ENCODE measurements around the gene HNRNPH3. TPM values are rescaled to one million over a fixed set of nuclear protein-coding genes. Genes with fewer than 3 reads are reported as not detected.
"Not testable (repeated sequence)": the region's sequence is repeated elsewhere in the genome, so short reads cannot be mapped to it uniquely, and the experiment has no call there.

Gene HNRNPH3
- total RNA-seq, 4 donors from 2014 or later = 10.7 to 43.6 (median 37.0) TPM

- intact Hi-C loops (cut with DNase I) = loop anchor here (5.0 kb wide), 1 partner anchor 91 kb away; no protein-coding TSS in a partner anchor
- Histone ChIP-seq H3K27me3 (no peaks in the 10 kb centered on the region), H3K4me1 (no peaks in the 10 kb centered on the region), H3K9me3 (no peaks in the 10 kb centered on the region), H3K27ac (no peak overlapping the region), H3K36me3 (no peaks in the 10 kb centered on the region), H3K4me3 (no peak overlapping the region)
- TF ChIP-seq, protein P1, sequence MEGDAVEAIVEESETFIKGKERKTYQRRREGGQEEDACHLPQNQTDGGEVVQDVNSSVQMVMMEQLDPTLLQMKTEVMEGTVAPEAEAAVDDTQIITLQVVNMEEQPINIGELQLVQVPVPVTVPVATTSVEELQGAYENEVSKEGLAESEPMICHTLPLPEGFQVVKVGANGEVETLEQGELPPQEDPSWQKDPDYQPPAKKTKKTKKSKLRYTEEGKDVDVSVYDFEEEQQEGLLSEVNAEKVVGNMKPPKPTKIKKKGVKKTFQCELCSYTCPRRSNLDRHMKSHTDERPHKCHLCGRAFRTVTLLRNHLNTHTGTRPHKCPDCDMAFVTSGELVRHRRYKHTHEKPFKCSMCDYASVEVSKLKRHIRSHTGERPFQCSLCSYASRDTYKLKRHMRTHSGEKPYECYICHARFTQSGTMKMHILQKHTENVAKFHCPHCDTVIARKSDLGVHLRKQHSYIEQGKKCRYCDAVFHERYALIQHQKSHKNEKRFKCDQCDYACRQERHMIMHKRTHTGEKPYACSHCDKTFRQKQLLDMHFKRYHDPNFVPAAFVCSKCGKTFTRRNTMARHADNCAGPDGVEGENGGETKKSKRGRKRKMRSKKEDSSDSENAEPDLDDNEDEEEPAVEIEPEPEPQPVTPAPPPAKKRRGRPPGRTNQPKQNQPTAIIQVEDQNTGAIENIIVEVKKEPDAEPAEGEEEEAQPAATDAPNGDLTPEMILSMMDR (IDR thresholded peaks at IDR 0.05) = no peak
- TF ChIP-seq POLR2A (IDR thresholded peaks at IDR 0.05) = no peak
- 68 to 76% methylated on average over 5 of the region's 5 CpGs for WGBS, 2 donors
- no peak for DNase-seq
Measured at GRCh38 chr10:68302871-68303270, 29.0 kb upstream of the HNRNPH3 start.

- Histone ChIP-seq H3K4me1 (no peaks in the 10 kb centered on the region), H3K27me3 (no peaks in the 10 kb centered on the region), H3K4me3 (no peak overlapping the region), H3K9me3 (no peaks in the 10 kb centered on the region), H3K27ac (no peak overlapping the region), H3K36me3 (no peaks in the 10 kb centered on the region)
- TF ChIP-seq POLR2A (IDR thresholded peaks at IDR 0.05) = no peak
- TF ChIP-seq, protein P1 (IDR thresholded peaks at IDR 0.05) = no peak
- no peak for DNase-seq
- intact Hi-C loops (cut with DNase I) = loop anchor here (5.0 kb wide), 1 partner anchor 92 kb away; no protein-coding TSS in a partner anchor
- WGBS, 2 donors = 68 to 71% methylated on average over 7 of the region's 7 CpGs
Measured at GRCh38 chr10:68303849-68304412, 27.9 kb upstream of the HNRNPH3 start.

DNA sequence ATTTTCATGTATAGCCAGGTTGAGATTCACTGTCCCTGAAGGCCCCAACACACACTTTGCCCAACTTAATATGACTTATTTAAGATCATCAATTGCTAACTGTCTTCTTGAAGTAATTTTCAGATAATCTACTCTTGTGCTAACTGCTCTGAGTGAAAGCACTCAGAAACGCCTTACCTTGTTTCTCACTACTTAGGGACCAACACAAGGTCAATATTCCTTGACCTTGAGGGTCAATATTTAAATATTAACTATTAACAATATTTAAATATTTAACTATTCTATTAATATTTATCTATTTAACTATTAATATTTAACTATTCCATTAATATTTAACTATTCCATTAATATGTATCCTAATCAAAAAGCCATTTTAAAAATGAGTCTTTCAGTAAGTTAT, 26.0 kb upstream of the HNRNPH3 start:
- no peaks in the 10 kb centered on the region for H3K4me1 ChIP-seq
- no peak overlapping the region for H3K4me3 ChIP-seq
- no peak for DNase-seq
- WGBS, 2 donors = 40 to 41% methylated on average over 1 of the region's 1 CpG
- no peaks in the 10 kb centered on the region for H3K36me3 ChIP-seq
- intact Hi-C loops (cut with DNase I) = no loop called here
- no peaks in the 10 kb centered on the region for H3K9me3 ChIP-seq
- H3K27ac ChIP-seq = no peak overlapping the region
- TF ChIP-seq, protein P1 (IDR thresholded peaks at IDR 0.05) = no peak
- TF ChIP-seq POLR2A (IDR thresholded peaks at IDR 0.05) = no peak
- no peaks in the 10 kb centered on the region for H3K27me3 ChIP-seq

GRCh38 chr10:68310531-68310930, 21.3 kb upstream of the HNRNPH3 start:
- Histone ChIP-seq H3K27me3 (no peaks in the 10 kb centered on the region), H3K36me3 (no peaks in the 10 kb centered on the region), H3K4me3 (no peak overlapping the region), H3K27ac (no peak overlapping the region), H3K9me3 (no peaks in the 10 kb centered on the region), H3K4me1 (no peaks in the 10 kb centered on the region)
- no peak for DNase-seq
- intact Hi-C loops (cut with DNase I) = no loop called here
- TF ChIP-seq, protein P1 (IDR thresholded peaks at IDR 0.05) = no peak
- TF ChIP-seq POLR2A (IDR thresholded peaks at IDR 0.05) = no peak

DNA sequence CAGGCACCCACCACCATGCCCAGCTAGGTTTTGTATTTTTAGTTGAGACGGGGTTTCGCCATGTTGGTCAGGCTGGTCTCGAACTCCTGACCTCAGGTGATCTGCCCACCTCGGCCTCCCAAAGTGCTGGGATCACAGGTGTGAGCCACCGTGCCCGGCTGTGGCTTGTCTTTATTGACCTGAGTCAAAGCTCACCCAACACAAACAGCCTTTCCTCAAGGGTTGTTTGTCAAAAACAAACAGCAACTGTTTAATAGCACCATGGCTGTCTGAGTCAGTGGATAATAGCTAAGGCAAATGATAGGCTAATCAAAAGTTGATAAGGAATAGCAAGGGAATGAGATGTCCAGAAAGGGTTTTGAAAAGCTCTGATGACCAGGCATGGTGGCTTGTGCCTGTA, 16.9 kb upstream of the HNRNPH3 start:
- DNase-seq; H3K36me3 ChIP-seq; H3K27me3 ChIP-seq; H3K4me1 ChIP-seq; H3K4me3 ChIP-seq; H3K27ac ChIP-seq; intact Hi-C loops (cut with DNase I): not testable (repeated sequence)
- peaks cover 0 to 14% (median 0%) of the 10 kb centered on the region in 3 donors for H3K9me3 ChIP-seq
- WGBS, 2 donors = 100% methylated on average over 6 of the region's 6 CpGs; no CpG with 5 or more reads in 1 of the 2 donors

- WGBS, 2 donors = 10 to 78% methylated on average over 1 of the region's 1 CpG
- H3K27ac ChIP-seq = no peak overlapping the region
Measured at GRCh38 chr10:68315582-68315981, 16.3 kb upstream of the HNRNPH3 start.

More at GRCh38 chr10:68315582-68315981, 16.3 kb upstream of the HNRNPH3 start:
- Histone ChIP-seq H3K27me3 (no peaks in the 10 kb centered on the region), H3K4me1 (no peaks in the 10 kb centered on the region), H3K9me3 (peaks cover 0 to 14% (median 0%) of the 10 kb centered on the region in 3 donors), H3K36me3 (no peaks in the 10 kb centered on the region), H3K4me3 (no peak overlapping the region)
- TF ChIP-seq, protein P1 (IDR thresholded peaks at IDR 0.05) = no peak
- no peak for TF ChIP-seq POLR2A (IDR thresholded peaks at IDR 0.05)
- no peak for DNase-seq
- intact Hi-C loops (cut with DNase I) = no loop called here
